Osteocyte (in vitro differentiated cells): ENCODE measurements around the gene KRCC1. TPM values are rescaled to one million over a fixed set of nuclear protein-coding genes. Genes with fewer than 3 reads are reported as not detected.

Source experiments
- DNase-seq: peaks from one replicate; pipeline ENCODE4 v3.0.0; 2021; ENCODE audit warnings: mixed read lengths; ENCODE audit not compliant: unreplicated experiment; ENCODE audit errors: extremely low spot score
- H3K27ac Mint-ChIP-seq: one replicate; pipeline ENCODE4 v1.8.0; 2021; ENCODE audit warnings: mild to moderate bottlenecking, mixed read lengths; ENCODE audit not compliant: unreplicated experiment
- H3K27me3 Mint-ChIP-seq: one replicate; pipeline ENCODE4 v1.8.0; 2021; ENCODE audit warnings: mixed read lengths; ENCODE audit not compliant: unreplicated experiment
- H3K36me3 Mint-ChIP-seq: one replicate; pipeline ENCODE4 v1.8.0; 2021; ENCODE audit warnings: mixed read lengths; ENCODE audit not compliant: unreplicated experiment
- H3K4me1 Mint-ChIP-seq: one replicate; pipeline ENCODE4 v1.8.0; 2021; ENCODE audit warnings: mixed read lengths; ENCODE audit not compliant: unreplicated experiment
- H3K4me3 Mint-ChIP-seq: one replicate; pipeline ENCODE4 v1.8.0; 2021; ENCODE audit warnings: mild to moderate bottlenecking, moderate library complexity, mixed read lengths; ENCODE audit not compliant: unreplicated experiment
- H3K9me3 Mint-ChIP-seq: one replicate; pipeline ENCODE4 v1.8.0; 2021; ENCODE audit warnings: mixed read lengths; ENCODE audit not compliant: unreplicated experiment
- total RNA-seq: library from RNA; stranded (reverse); gene quantifications from 2 replicates; pipeline ENCODE4 v1.2.1, GENCODE V29; 2021
- TF ChIP-seq, protein P1 (sequence below): fragments of 200-600 bp; sonication (generic); IDR thresholded peaks from 2 replicates; pipeline ENCODE4 v1.5.0; 2021; ENCODE audit warnings: antibody characterized with exemption, mild to moderate bottlenecking, moderate library complexity

Gene KRCC1
- total RNA-seq, 1 donor from 2014 or later, result 22.4 TPM

- DNase-seq, result no peak
- H3K27ac Mint-ChIP-seq, result no peak overlapping the region
- H3K4me3 Mint-ChIP-seq, result no peak overlapping the region
- TF ChIP-seq, protein P1, sequence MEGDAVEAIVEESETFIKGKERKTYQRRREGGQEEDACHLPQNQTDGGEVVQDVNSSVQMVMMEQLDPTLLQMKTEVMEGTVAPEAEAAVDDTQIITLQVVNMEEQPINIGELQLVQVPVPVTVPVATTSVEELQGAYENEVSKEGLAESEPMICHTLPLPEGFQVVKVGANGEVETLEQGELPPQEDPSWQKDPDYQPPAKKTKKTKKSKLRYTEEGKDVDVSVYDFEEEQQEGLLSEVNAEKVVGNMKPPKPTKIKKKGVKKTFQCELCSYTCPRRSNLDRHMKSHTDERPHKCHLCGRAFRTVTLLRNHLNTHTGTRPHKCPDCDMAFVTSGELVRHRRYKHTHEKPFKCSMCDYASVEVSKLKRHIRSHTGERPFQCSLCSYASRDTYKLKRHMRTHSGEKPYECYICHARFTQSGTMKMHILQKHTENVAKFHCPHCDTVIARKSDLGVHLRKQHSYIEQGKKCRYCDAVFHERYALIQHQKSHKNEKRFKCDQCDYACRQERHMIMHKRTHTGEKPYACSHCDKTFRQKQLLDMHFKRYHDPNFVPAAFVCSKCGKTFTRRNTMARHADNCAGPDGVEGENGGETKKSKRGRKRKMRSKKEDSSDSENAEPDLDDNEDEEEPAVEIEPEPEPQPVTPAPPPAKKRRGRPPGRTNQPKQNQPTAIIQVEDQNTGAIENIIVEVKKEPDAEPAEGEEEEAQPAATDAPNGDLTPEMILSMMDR, result no peak
- H3K4me1 Mint-ChIP-seq, result peaks cover 2% of the 10 kb centered on the region
- no peaks in the 10 kb centered on the region for H3K36me3 Mint-ChIP-seq
- H3K9me3 Mint-ChIP-seq, result no peaks in the 10 kb centered on the region
- H3K27me3 Mint-ChIP-seq, result peaks cover 34% of the 10 kb centered on the region
Observed at GRCh38 chr2:88097891-88098557, 42.4 kb upstream of the KRCC1 start.

GRCh38 chr2:88097192-88097591, 41.6 kb upstream of the KRCC1 start:
- H3K27ac Mint-ChIP-seq, result no peak overlapping the region
- H3K36me3 Mint-ChIP-seq, result no peaks in the 10 kb centered on the region
- TF ChIP-seq, protein P1, result no peak
- H3K27me3 Mint-ChIP-seq, result peaks cover 27% of the 10 kb centered on the region
- no peaks in the 10 kb centered on the region for H3K9me3 Mint-ChIP-seq
- H3K4me3 Mint-ChIP-seq, result no peak overlapping the region
- DNase-seq, result no peak
- H3K4me1 Mint-ChIP-seq, result peaks cover 2% of the 10 kb centered on the region

DNA sequence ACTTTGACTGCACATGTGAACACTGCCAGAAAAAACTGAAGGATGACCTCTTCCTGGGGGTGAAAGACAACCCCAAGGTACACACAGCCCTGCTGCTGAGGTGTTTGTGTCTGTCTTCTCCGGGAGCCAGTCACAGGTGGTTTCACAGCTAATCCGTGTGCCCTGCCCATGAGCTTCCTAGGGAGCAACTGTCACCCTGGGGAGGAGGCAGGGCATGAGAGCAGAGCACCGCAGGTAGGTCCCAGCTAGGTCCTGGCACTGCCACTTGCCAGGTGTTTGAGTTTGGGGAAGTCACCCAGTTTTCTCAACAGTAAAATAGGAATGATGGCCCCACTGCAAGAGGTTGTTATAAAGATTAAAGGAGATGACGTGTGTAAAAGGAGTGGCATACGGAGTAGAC, 41.1 kb upstream of the KRCC1 start:
- DNase-seq, result no peak
- Mint-ChIP-seq H3K4me1 (peaks cover 2% of the 10 kb centered on the region), H3K4me3 (no peak overlapping the region), H3K27me3 (peaks cover 27% of the 10 kb centered on the region), H3K9me3 (no peaks in the 10 kb centered on the region), H3K36me3 (no peaks in the 10 kb centered on the region), H3K27ac (no peak overlapping the region)
- TF ChIP-seq, protein P1, result no peak

DNA sequence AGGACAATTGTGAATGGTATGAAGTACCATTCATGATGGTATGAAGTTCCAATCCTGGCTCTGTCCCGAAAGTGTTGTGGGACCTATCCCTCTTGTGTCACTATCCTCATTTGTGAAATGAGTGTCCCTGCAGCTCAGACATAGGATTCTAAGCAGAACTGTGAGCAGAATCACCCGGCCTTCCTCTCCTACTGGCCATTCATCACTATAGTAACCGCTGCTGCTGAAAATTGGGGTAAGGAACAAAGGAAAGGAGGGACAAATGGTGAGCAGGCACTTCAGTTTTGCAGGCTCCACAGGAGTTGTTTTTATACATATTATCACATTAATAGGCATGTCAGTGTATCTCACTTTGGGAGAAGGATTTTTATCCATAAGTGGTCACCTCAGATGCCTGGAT, 39.4 kb upstream of the KRCC1 start:
- Mint-ChIP-seq H3K36me3 (no peaks in the 10 kb centered on the region), H3K4me3 (no peak overlapping the region), H3K9me3 (no peaks in the 10 kb centered on the region), H3K27ac (no peak overlapping the region), H3K27me3 (peaks cover 21% of the 10 kb centered on the region), H3K4me1 (peaks cover 1% of the 10 kb centered on the region)
- TF ChIP-seq, protein P1, result no peak
- DNase-seq, result no peak

DNA sequence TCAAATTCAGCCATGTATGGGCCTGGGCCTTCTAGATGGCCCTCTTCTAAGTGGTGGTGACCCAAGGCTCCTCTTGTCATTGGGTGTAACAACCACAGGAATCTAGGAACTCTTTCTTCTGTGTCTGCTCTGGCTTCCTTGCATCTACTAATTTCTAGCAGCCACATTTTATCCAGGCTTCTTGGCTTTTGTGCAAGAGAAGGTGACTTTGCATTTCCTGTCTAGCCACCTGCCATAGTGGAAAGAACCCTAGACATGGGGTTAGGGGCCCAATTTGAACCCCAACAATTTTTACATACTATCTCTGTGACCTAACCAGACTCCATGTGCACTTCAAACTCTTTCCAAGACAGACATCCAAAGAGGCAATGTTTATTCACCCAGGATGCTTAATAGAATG, 37.2 kb upstream of the KRCC1 start:
- TF ChIP-seq, protein P1, result no peak
- Mint-ChIP-seq H3K27me3 (peaks cover 21% of the 10 kb centered on the region), H3K4me1 (no peaks in the 10 kb centered on the region), H3K9me3 (no peaks in the 10 kb centered on the region), H3K27ac (no peak overlapping the region), H3K4me3 (no peak overlapping the region), H3K36me3 (no peaks in the 10 kb centered on the region)
- DNase-seq, result no peak
